Measurements from ENCODE around the gene SCYL1.

DNA sequence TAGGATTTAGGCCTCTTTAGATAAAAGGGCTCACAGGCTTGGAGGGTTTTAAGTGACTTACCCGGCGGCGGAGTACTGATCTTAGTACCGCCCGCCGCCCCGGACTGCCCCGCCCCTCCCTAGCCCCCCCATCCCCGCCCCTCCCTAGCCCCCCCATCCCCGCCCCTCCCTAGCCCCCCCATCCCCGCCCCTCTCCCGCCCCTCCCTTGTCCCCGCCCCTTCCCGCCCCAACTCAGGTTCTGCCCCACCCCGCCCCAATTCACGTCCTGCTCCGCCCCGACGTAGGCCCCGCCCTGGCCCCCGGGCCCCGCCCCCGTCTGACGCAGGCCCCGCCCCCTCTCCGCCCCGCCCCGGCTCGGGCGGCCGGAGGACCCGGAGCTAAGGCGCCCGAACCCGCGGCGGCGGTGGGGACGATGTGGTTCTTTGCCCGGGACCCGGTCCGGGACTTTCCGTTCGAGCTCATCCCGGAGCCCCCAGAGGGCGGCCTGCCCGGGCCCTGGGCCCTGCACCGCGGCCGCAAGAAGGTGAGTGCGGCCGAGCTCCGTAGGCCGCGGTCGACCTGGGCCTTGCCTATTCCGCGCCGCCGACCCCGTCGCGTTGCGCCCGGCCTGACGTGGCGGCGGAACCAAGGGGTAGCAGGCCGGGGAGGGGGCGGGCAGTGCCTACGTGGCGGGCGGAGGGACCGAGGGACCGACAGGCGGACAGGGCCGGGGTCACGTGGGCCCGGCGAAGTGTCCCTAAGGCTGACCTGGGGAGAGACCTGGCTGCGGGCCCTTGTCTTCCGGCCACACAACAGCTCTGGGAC is at the start of gene SCYL1:
- TF ChIP-seq, protein P1, sequence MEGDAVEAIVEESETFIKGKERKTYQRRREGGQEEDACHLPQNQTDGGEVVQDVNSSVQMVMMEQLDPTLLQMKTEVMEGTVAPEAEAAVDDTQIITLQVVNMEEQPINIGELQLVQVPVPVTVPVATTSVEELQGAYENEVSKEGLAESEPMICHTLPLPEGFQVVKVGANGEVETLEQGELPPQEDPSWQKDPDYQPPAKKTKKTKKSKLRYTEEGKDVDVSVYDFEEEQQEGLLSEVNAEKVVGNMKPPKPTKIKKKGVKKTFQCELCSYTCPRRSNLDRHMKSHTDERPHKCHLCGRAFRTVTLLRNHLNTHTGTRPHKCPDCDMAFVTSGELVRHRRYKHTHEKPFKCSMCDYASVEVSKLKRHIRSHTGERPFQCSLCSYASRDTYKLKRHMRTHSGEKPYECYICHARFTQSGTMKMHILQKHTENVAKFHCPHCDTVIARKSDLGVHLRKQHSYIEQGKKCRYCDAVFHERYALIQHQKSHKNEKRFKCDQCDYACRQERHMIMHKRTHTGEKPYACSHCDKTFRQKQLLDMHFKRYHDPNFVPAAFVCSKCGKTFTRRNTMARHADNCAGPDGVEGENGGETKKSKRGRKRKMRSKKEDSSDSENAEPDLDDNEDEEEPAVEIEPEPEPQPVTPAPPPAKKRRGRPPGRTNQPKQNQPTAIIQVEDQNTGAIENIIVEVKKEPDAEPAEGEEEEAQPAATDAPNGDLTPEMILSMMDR (IDR thresholded peaks at IDR 0.05; ENCODE audit: low read length): no peak
- TF ChIP-seq EZH2 (optimal IDR thresholded peaks at IDR 0.05; ENCODE audit: low read depth, low read length) (no peak), EZH2phosphoT487 (IDR thresholded peaks at IDR 0.05; ENCODE audit: low read length) (no peak)

Data from MM.1S (cell line).